OCI-LY3 (cell line): ENCODE results near the gene KTN1.

Experiments
- H2AFZ ChIP-seq: fragments of 200-600, 300-600 bp; shearing (Covaris generic); 2 replicates; pipeline ENCODE4 v1.6.0; 2014; ENCODE audit warnings: antibody characterized with exemption, low read depth, low read length
- H3K27ac ChIP-seq: fragments of 200-600, 300-600 bp; sonication (generic); 2 replicates; pipeline ENCODE4 v1.5.1; 2014; ENCODE audit warnings: mild to moderate bottlenecking, low read length, moderate library complexity, mixed read lengths
- H3K27me3 ChIP-seq: fragments of 200-600, 300-600 bp; sonication (generic); 2 replicates; pipeline ENCODE4 v1.6.1; 2014; ENCODE audit warnings: low read depth, low read length, mixed read lengths
- H3K36me3 ChIP-seq: fragments of 200-600, 300-600 bp; sonication (generic); replicated peaks from 2 replicates; pipeline ENCODE3; 2014; ENCODE audit warnings: low read depth, low read length, mixed read lengths
- H3K4me1 ChIP-seq: fragments of 300-600, 200-600 bp; sonication (generic); 2 replicates; pipeline ENCODE4 v1.6.1; 2014; ENCODE audit warnings: low read length, mixed read lengths
- H3K4me2 ChIP-seq: fragments of 200-600, 300-600 bp; sonication (generic); 2 replicates; pipeline ENCODE4 v1.6.1; 2014; ENCODE audit warnings: low read length, mixed read lengths
- H3K4me3 ChIP-seq: fragments of 300-600, 200-600 bp; sonication (generic); 2 replicates; pipeline ENCODE4 v1.5.1; 2014; ENCODE audit warnings: antibody characterized with exemption, mild to moderate bottlenecking, low read length, moderate library complexity
- H3K79me2 ChIP-seq: fragments of 300-600, 200-600 bp; shearing (Covaris generic); 2 replicates; pipeline ENCODE4 v1.6.1; 2014; ENCODE audit warnings: mild to moderate bottlenecking, low read length, mixed read lengths
- H3K9ac ChIP-seq: fragments of 300-600, 200-600 bp; shearing (Covaris generic); 2 replicates; pipeline ENCODE4 v1.6.0; 2014; ENCODE audit warnings: mild to moderate bottlenecking, low read length, moderate library complexity
- H3K9me3 ChIP-seq: fragments of 200-600, 300-600 bp; shearing (Covaris generic); 2 replicates; pipeline ENCODE4 v1.6.1; 2014; ENCODE audit warnings: low read length, mixed read lengths; ENCODE audit not compliant: insufficient read depth
- H4K20me1 ChIP-seq: fragments of 200-600, 300-600 bp; sonication (generic); 2 replicates; pipeline ENCODE4 v1.6.1; 2016; ENCODE audit warnings: low read length, mixed read lengths; ENCODE audit not compliant: insufficient read depth
- CTCF ChIP-seq: fragments of 200-600, 300-600 bp; sonication (generic); IDR thresholded peaks from 2 replicates; pipeline ENCODE4 v1.5.1; 2014; ENCODE audit warnings: antibody characterized with exemption, low read length, low read depth
- EZH2phosphoT487 ChIP-seq: fragments of 200-600 bp; shearing (Covaris generic); IDR thresholded peaks from 2 replicates; pipeline ENCODE4 v1.6.1; 2018; ENCODE audit warnings: antibody characterized with exemption, mixed run types, low read depth

Gene KTN1

DNA sequence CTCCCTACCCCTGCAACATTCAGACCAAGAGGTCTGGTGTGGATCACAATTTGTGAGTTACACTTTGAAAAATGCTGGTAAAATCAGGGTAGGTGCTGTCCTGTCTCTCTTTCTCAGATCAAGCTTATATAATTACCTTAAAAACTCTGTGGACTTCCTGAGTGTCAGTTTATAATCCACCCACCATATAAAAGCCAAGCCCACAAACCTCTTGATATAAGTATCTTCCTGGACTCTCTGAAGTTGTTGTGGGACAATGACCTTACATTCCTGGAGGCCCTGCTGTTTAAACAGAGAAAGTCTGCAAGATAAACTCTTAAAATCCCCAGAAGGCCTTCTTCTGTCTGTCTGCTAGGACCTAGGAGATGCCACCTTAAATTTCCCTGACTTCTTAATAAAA is 11.4 kb upstream of the KTN1 start:
- H3K27me3 ChIP-seq = no peaks in the 10 kb centered on the region
- no peaks in the 10 kb centered on the region for H4K20me1 ChIP-seq
- peaks cover 39% of the 10 kb centered on the region for H3K4me1 ChIP-seq
- H3K36me3 ChIP-seq = peaks cover 11% of the 10 kb centered on the region
- no peak overlapping the region for H3K27ac ChIP-seq
- no peak overlapping the region for H3K4me3 ChIP-seq
- H3K79me2 ChIP-seq = no peaks in the 10 kb centered on the region
- H2AFZ ChIP-seq = no peak overlapping the region
- no peak overlapping the region for H3K4me2 ChIP-seq
- peaks cover 3% of the 10 kb centered on the region; the same call in 1 of the 2 replicates for H3K9me3 ChIP-seq
- TF ChIP-seq CTCF = no peak
- no peak for TF ChIP-seq EZH2phosphoT487
- no peak overlapping the region for H3K9ac ChIP-seq

- TF ChIP-seq CTCF (no peak), EZH2phosphoT487 (no peak)
- Histone ChIP-seq H3K36me3 (peaks cover 15% of the 10 kb centered on the region), H3K27me3 (no peaks in the 10 kb centered on the region), H3K4me2 (peak overlapping the region; percentile 94), H3K9me3 (no peaks in the 10 kb centered on the region), H3K9ac (peak overlapping the region; percentile 59), H3K27ac (peak overlapping the region; percentile 97), H3K4me3 (peak overlapping the region; percentile 66), H2AFZ (peak overlapping the region; percentile 12; the same call in 1 of the 2 replicates), H3K4me1 (peaks cover 44% of the 10 kb centered on the region), H3K79me2 (no peaks in the 10 kb centered on the region), H4K20me1 (no peaks in the 10 kb centered on the region)
These were observed 8.7 kb upstream of the KTN1 start for GRCh38 chr14:55571125-55571889.

- Histone ChIP-seq H3K36me3 (peaks cover 15% of the 10 kb centered on the region), H3K9ac (peak overlapping the region; percentile 59; the same call in 1 of the 2 replicates), H3K27ac (peak overlapping the region; percentile 97), H3K9me3 (no peaks in the 10 kb centered on the region), H3K27me3 (no peaks in the 10 kb centered on the region), H3K79me2 (no peaks in the 10 kb centered on the region), H4K20me1 (no peaks in the 10 kb centered on the region), H3K4me1 (peaks cover 56% of the 10 kb centered on the region), H2AFZ (no peak overlapping the region), H3K4me2 (peak overlapping the region; percentile 94), H3K4me3 (peak overlapping the region; percentile 66; the same call in 1 of the 2 replicates)
- TF ChIP-seq EZH2phosphoT487 (no peak), CTCF (no peak)
These were observed 7.4 kb upstream of the KTN1 start for GRCh38 chr14:55572578-55572977.

DNA sequence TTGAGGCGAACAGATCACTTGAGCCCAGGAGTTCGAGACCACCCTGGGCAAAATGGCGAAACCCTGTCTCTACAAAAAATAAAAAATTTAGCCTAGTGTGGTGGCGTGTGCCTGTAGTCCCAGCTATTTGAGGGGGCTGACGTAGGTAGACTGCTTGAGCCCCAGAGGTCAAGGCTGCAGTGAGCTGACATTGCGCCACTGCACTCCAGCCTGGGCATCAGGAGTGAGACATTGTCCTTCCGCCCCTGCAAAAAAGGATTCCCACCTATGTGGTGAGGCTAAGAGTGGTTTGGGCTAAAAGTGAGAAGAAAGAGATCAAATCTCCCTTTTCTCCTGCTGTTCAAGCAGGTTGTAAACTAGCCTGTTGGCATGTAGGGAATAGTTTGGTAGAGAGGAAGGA is 5.0 kb upstream of the KTN1 start:
- Histone ChIP-seq H3K9ac (no peak overlapping the region), H3K4me1 (peaks cover 65% of the 10 kb centered on the region), H3K4me3 (no peak overlapping the region), H4K20me1 (no peaks in the 10 kb centered on the region), H2AFZ (no peak overlapping the region), H3K27me3 (no peaks in the 10 kb centered on the region), H3K36me3 (peaks cover 14% of the 10 kb centered on the region), H3K79me2 (peaks cover 16% of the 10 kb centered on the region), H3K27ac (no peak overlapping the region), H3K9me3 (no peaks in the 10 kb centered on the region), H3K4me2 (no peak overlapping the region)
- TF ChIP-seq CTCF (no peak), EZH2phosphoT487 (no peak)
